GM12872 (cell line): ENCODE data around the gene DNAJB8.

Experiments used
- CTCF ChIP-seq: IDR thresholded peaks from 3 replicates; pipeline ENCODE4 v1.5.1; 2011; ENCODE audit warnings: low read depth, mild to moderate bottlenecking, low read length, moderate library complexity; ENCODE audit not compliant: insufficient read depth

DNAJB8 gene

GRCh38 chr3:128493570-128494366 lies 27.1 kb upstream of the DNAJB8 start:
- TF ChIP-seq CTCF: no peak

GRCh38 chr3:128492671-128493569 lies 26.2 kb upstream of the DNAJB8 start, which contains the start of gene GATA2:
Gene GATA2 (minus strand): TSS chr3:128493201. CDS start chr3:128487031, 6,170 bp downstream.
- TF ChIP-seq CTCF: no peak

- TF ChIP-seq CTCF: no peak
Observed at GRCh38 chr3:128491941-128492670, 25.4 kb upstream of the DNAJB8 start.

DNA sequence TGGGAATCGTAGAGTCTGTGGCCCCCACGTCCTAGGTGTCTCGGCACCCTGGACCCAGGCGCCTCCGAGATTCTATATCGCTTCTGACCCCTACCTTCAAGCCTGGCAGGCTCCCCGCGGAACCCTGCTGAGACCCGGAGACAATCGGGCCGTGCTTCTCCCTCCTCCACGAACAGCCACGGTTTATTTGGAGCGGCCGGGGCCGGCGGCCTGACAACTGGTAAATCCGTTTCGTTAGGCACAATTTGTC lies 24.9 kb upstream of the DNAJB8 start:
- TF ChIP-seq CTCF: no peak

- TF ChIP-seq CTCF: no peak
Observed at GRCh38 chr3:128490915-128491690, 24.4 kb upstream of the DNAJB8 start.

DNA sequence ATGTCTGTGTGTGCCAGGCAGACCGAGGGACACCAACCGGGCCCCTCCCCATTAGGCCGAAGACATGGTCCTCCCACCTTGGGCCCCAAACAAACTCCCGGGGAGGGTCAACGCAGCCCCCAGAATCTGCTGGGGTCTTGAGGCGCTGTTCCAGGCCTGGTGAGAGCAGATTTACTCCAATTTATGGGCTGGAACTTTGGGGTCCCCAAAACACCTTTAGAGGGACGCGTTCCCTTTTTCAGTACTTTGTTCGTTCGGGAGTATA lies 23.9 kb upstream of the DNAJB8 start:
- no peak for TF ChIP-seq CTCF
